ENCODE measurements around the gene RAD23A.
"Not testable (repeated sequence)": the region's sequence is repeated elsewhere in the genome, so short reads cannot be mapped to it uniquely, and the experiment has no call there.

The RAD23A gene

GRCh38 chr19:12937927-12938778 is 7.5 kb upstream of the RAD23A start, which contains the start of gene CALR:
TSS of gene CALR (plus strand) at chr19:12938609. CDS start at chr19:12938680, 71 bp downstream.
- peak; percentile 100 for DNase-seq

GRCh38 chr19:12938779-12939601 is 6.7 kb upstream of the RAD23A start:
- DNase-seq: peak; percentile 78

- no peak for DNase-seq
Observed at GRCh38 chr19:12939975-12940423, 5.7 kb upstream of the RAD23A start.

- DNase-seq: no peak
Observed at GRCh38 chr19:12940897-12941296, 4.8 kb upstream of the RAD23A start.

- no peak for DNase-seq
Observed at GRCh38 chr19:12943437-12944044, 2.1 kb upstream of the RAD23A start.

GRCh38 chr19:12944104-12944674 is 1.5 kb upstream of the RAD23A start:
- DNase-seq: no peak

GRCh38 chr19:12946092-12946721 is 545 bp downstream of the RAD23A start:
- peak; percentile 87 for DNase-seq

GRCh38 chr19:12946731-12947496 is 1.3 kb downstream of the RAD23A start:
- no peak for DNase-seq

GRCh38 chr19:12947702-12948611 is 2.3 kb downstream of the RAD23A start:
- no peak for DNase-seq

GRCh38 chr19:12948612-12949362 is 3.1 kb downstream of the RAD23A start:
- no peak for DNase-seq

GRCh38 chr19:12949363-12950283 is 4.0 kb downstream of the RAD23A start:
- DNase-seq: no peak

- DNase-seq: not testable (repeated sequence)
Observed at GRCh38 chr19:12952050-12952449, 6.4 kb downstream of the RAD23A start.

GRCh38 chr19:12952488-12953137 is 7.0 kb downstream of the RAD23A start:
- DNase-seq: no peak

GRCh38 chr19:12953138-12953798 is 7.6 kb downstream of the RAD23A start:
- DNase-seq: no peak

- DNase-seq: no peak
Observed at GRCh38 chr19:12953799-12954611, 8.3 kb downstream of the RAD23A start.

- no peak for DNase-seq
Observed at GRCh38 chr19:12954612-12954962, 8.9 kb downstream of the RAD23A start.

GRCh38 chr19:12955575-12955974 is 9.9 kb downstream of the RAD23A start:
- DNase-seq: not testable (repeated sequence)

Data from activated effector memory CD4-positive, alpha-beta T cell treated with anti-CD3 and anti-CD28 coated beads, Interleukin-2, amount 50 U/mL, for 16 hours (primary cell).